CD14-positive monocyte (primary cell): Measurements from ENCODE around the gene ADGB. TPM values are rescaled to one million over a fixed set of nuclear protein-coding genes. Genes with fewer than 3 reads are reported as not detected.

ENCODE experiments used
- DNase-seq, 3 donors: peaks; one replicate each; pipeline ENCODE4 v3.0.0-alpha.2; 2011 to 2022
- H2AFZ ChIP-seq: 2 replicates; pipeline ENCODE4 v1.6.0; 2012; ENCODE audit warnings: mild to moderate bottlenecking, low read depth, low read length, inconsistent platforms; ENCODE audit not compliant: insufficient read depth, poor library complexity, severe bottlenecking
- H3K27ac ChIP-seq, 2 donors: 1 replicate in 1 of 2; 2 replicates in 1 of 2; pipeline ENCODE4 v1.5.1; 2012 to 2013; ENCODE audit warnings: low read length in 2 of 2, control low read depth in 1 of 2, inconsistent platforms in 1 of 2, low read depth in 1 of 2, mild to moderate bottlenecking in 1 of 2
- H3K27me3 ChIP-seq, 2 donors: one replicate each; pipeline versions ENCODE4 v1.6.0 to v1.6.1; 2011 to 2013; ENCODE audit warnings: low read length in 2 of 2; ENCODE audit not compliant: control insufficient read depth in 2 of 2, insufficient read depth in 2 of 2
- H3K36me3 ChIP-seq, 2 donors: replicated peaks in 1 of 2; 1 replicate in 1 of 2; 2 replicates in 1 of 2; pipeline versions ENCODE4 v1.5.1 to v1.6.1; 2012 to 2013; ENCODE audit warnings: low read length in 2 of 2, control low read depth in 1 of 2, inconsistent platforms in 1 of 2, mild to moderate bottlenecking in 1 of 2; ENCODE audit not compliant: insufficient read depth in 2 of 2, control insufficient read depth in 1 of 2
- H3K4me1 ChIP-seq, 2 donors: 1 replicate in 1 of 2; 2 replicates in 1 of 2; pipeline versions ENCODE4 v1.5.1 to v1.6.1; 2012 to 2013; ENCODE audit warnings: low read length in 2 of 2, control low read depth in 1 of 2, inconsistent platforms in 1 of 2, mild to moderate bottlenecking in 1 of 2, moderate library complexity in 1 of 2; ENCODE audit not compliant: insufficient read depth in 2 of 2, control insufficient read depth in 1 of 2
- H3K4me2 ChIP-seq: replicated peaks from 2 replicates; pipeline ENCODE3; 2012; ENCODE audit warnings: low read length, moderate library complexity, mild to moderate bottlenecking; ENCODE audit not compliant: poor library complexity, severe bottlenecking; ENCODE audit errors: extremely low read depth
- H3K4me3 ChIP-seq, 3 experiments: fragments of 200-600 bp in 1 of 3; sonication (generic) in 1 of 3; replicated peaks in 1 of 3; 1 replicate in 2 of 3; 2 replicates in 1 of 3; pipeline ENCODE4 v1.5.1; 2011 to 2013; ENCODE audit warnings: low read length in 3 of 3, mild to moderate bottlenecking in 3 of 3, control low read depth in 2 of 3, low read depth in 2 of 3, inconsistent platforms in 1 of 3, moderate library complexity in 1 of 3
- H3K79me2 ChIP-seq: 2 replicates; pipeline ENCODE4 v1.6.0; 2012; ENCODE audit warnings: mild to moderate bottlenecking, control low read depth, inconsistent platforms, low read length, moderate library complexity; ENCODE audit not compliant: insufficient read depth
- H3K9ac ChIP-seq: 2 replicates; pipeline ENCODE4 v1.6.0; 2017; ENCODE audit warnings: low read length, mild to moderate bottlenecking; ENCODE audit not compliant: insufficient read depth, poor library complexity, severe bottlenecking
- H3K9me3 ChIP-seq, 2 donors: replicated peaks in 1 of 2; 1 replicate in 1 of 2; 2 replicates in 1 of 2; pipeline versions ENCODE4 v1.5.1 to v1.6.1; 2012 to 2013; ENCODE audit warnings: low read length in 2 of 2, control low read depth in 1 of 2; ENCODE audit not compliant: control insufficient read depth in 1 of 2, insufficient read depth in 1 of 2
- H4K20me1 ChIP-seq: 2 replicates; pipeline ENCODE4 v1.6.0; 2012; ENCODE audit warnings: mild to moderate bottlenecking, low read length, control low read depth, moderate library complexity; ENCODE audit not compliant: insufficient read depth
- H3K27ac Mint-ChIP-seq, 7 donors: one replicate each; pipeline ENCODE4 v1.8.0; 2020; ENCODE audit warnings: mild to moderate bottlenecking in 7 of 7, mixed read lengths in 7 of 7, moderate library complexity in 6 of 7, inconsistent platforms in 2 of 7
- H3K27me3 Mint-ChIP-seq, 3 donors: one replicate each; pipeline ENCODE4 v1.8.0; 2021 to 2022; ENCODE audit warnings: low read depth in 3 of 3, mild to moderate bottlenecking in 3 of 3, mixed read lengths in 3 of 3, moderate library complexity in 3 of 3, inconsistent platforms in 1 of 3
- H3K36me3 Mint-ChIP-seq, 2 donors: one replicate each; pipeline ENCODE4 v1.8.0; 2020; ENCODE audit warnings: mixed read lengths in 2 of 2, inconsistent platforms in 1 of 2, mild to moderate bottlenecking in 1 of 2
- H3K4me1 Mint-ChIP-seq: one replicate; pipeline ENCODE4 v1.8.0; 2020; ENCODE audit warnings: mild to moderate bottlenecking, mixed read lengths
- H3K4me3 Mint-ChIP-seq, 2 donors: one replicate each; pipeline ENCODE4 v1.8.0; 2020; ENCODE audit warnings: mild to moderate bottlenecking in 2 of 2, mixed read lengths in 2 of 2, moderate library complexity in 1 of 2
- H3K9me3 Mint-ChIP-seq, 7 donors: one replicate each; pipeline ENCODE4 v1.8.0; 2020 to 2022; ENCODE audit warnings: mixed read lengths in 7 of 7, mild to moderate bottlenecking in 6 of 7, moderate library complexity in 6 of 7, inconsistent platforms in 2 of 7
- CTCF ChIP-seq: fragments of 200-600 bp; IDR thresholded peaks from one replicate; pipeline ENCODE4 v1.8.0; 2022; ENCODE audit warnings: antibody characterized with exemption, mild to moderate bottlenecking
- WGBS: methylation state at CpG from one replicate; pipeline ENCODE4 v1.1.5; 2013; ENCODE audit warnings: missing lambda C conversion rate; ENCODE audit not compliant: insufficient coverage; 5-methylcytosine and 5-hydroxymethylcytosine counted together
- intact Hi-C, 2 donors: fragments of 100-400 bp; cut with micrococcal nuclease; formaldehyde crosslinking; loops; one replicate each; pipeline versions ENCODE4 v1.15.0 to v1.15.1; 2023
- polyA plus RNA-seq, 3 donors: library from polyadenylated mRNA; depleted of rRNA in 1 of 3; unstranded in 2 of 3; stranded (reverse) in 1 of 3; fragments of 300-500 nt in 2 of 3; fragments of >200 nt in 1 of 3; fragmentation: Illumina TruSeq in 2 of 3; gene quantifications; 1 replicate in 2 of 3; 2 replicates in 1 of 3; pipeline ENCODE4 v1.2.3, GENCODE V29; 2012 to 2021

ADGB gene
- polyA plus RNA-seq, 3 donors: 0.01 TPM; not detected in 2

GRCh38 chr6:146620655-146621054 lies 21.9 kb downstream of the ADGB start:
- no CpG with 5 or more reads among the region's 2 CpGs for WGBS
- peak; percentile 23 to 61 (median 55) for DNase-seq
- no peaks in the 10 kb centered on the region for H3K36me3 ChIP-seq
- peak overlapping the region; percentile 60 for H2AFZ ChIP-seq
- no peak overlapping the region for H3K9ac ChIP-seq
- H3K27me3 ChIP-seq: no peaks in the 10 kb centered on the region
- H3K27ac ChIP-seq: peak overlapping the region in 1 of 2 donors; percentile 64
- no peak for TF ChIP-seq CTCF
- Mint-ChIP-seq H3K36me3 (no peaks in the 10 kb centered on the region), H3K9me3 (peaks cover 0 to 8% (median 3%) of the 10 kb centered on the region in 7 donors), H3K4me1 (peaks cover 17% of the 10 kb centered on the region), H3K27ac (peak overlapping the region in 4 of 7 donors; percentile 30 to 75 (median 55)), H3K27me3 (no peaks in the 10 kb centered on the region), H3K4me3 (peak overlapping the region in 1 of 2 donors; percentile 2)
- peak overlapping the region; percentile 49 for H3K4me2 ChIP-seq
- peaks cover 9 to 14% of the 10 kb centered on the region in 2 donors for H3K4me1 ChIP-seq
- H3K9me3 ChIP-seq: no peaks in the 10 kb centered on the region
- H3K79me2 ChIP-seq: no peaks in the 10 kb centered on the region
- intact Hi-C loops: no loop called here
- no peaks in the 10 kb centered on the region for H4K20me1 ChIP-seq
- peak overlapping the region in 1 of 3 experiments; percentile 33 for H3K4me3 ChIP-seq

GRCh38 chr6:146628350-146628749 lies 29.6 kb downstream of the ADGB start:
- no peak overlapping the region for H3K4me2 ChIP-seq
- no peak for DNase-seq
- no peaks in the 10 kb centered on the region for H3K27me3 ChIP-seq
- Mint-ChIP-seq H3K4me1 (no peaks in the 10 kb centered on the region), H3K27me3 (peaks cover 0 to 2% (median 0%) of the 10 kb centered on the region in 3 donors), H3K36me3 (no peaks in the 10 kb centered on the region), H3K4me3 (no peak overlapping the region), H3K9me3 (peaks cover 0 to 10% (median 3%) of the 10 kb centered on the region in 7 donors), H3K27ac (no peak overlapping the region)
- no peak overlapping the region for H3K27ac ChIP-seq
- 100% methylated on average over 2 of the region's 2 CpGs for WGBS
- intact Hi-C loops: no loop called here
- H3K9ac ChIP-seq: no peak overlapping the region
- no peaks in the 10 kb centered on the region for H3K79me2 ChIP-seq
- H3K9me3 ChIP-seq: peaks cover 0 to 5% of the 10 kb centered on the region in 2 donors
- no peaks in the 10 kb centered on the region for H4K20me1 ChIP-seq
- TF ChIP-seq CTCF: no peak
- H2AFZ ChIP-seq: no peak overlapping the region
- H3K4me1 ChIP-seq: no peaks in the 10 kb centered on the region
- no peaks in the 10 kb centered on the region for H3K36me3 ChIP-seq
- H3K4me3 ChIP-seq: no peak overlapping the region
